GM12878 (cell line): Measurements from ENCODE around the gene MYO3B. TPM values are rescaled to one million over a fixed set of nuclear protein-coding genes. Genes with fewer than 3 reads are reported as not detected.

Experiments used
- ATAC-seq: fragments of 200-7000 bp; cut with Tn5 transposase; 3 replicates; pipeline ENCODE4 v1.9.1; 2020; ENCODE audit warnings: mild to moderate bottlenecking, moderate library complexity
- BruUV-seq: library from RNA; stranded (reverse); fragments of 400-500 nt; replicated peaks from 2 replicates; lab custom pipeline; 2021; lab: Mats Ljungman, UMichigan
- CTCF ChIA-PET: fragments of 300-600 bp; sonication (Branson Sonifier 250); formaldehyde crosslinking; extraction: SDS; loops from one replicate; lab custom pipeline; 2021; ENCODE audit warnings: inconsistent platforms; lab: Yijun Ruan, JAX
- POLR2A ChIA-PET: fragments of 350-600 bp; formaldehyde crosslinking; extraction: SDS; loops from one replicate; lab custom pipeline; 2021; ENCODE audit warnings: inconsistent platforms; lab: Charles Lee
- RAD21 ChIA-PET: fragments of 300-600 bp; sonication (Branson Sonifier 250); formaldehyde crosslinking; loops from one replicate; lab custom pipeline; 2023; ENCODE audit warnings: antibody characterized with exemption; ENCODE audit not compliant: unreplicated experiment; lab: Charles Lee
- SMC1A ChIA-PET: fragments of 300-600 bp; sonication (Branson Sonifier 250); formaldehyde crosslinking; loops from one replicate; lab custom pipeline; 2023; ENCODE audit not compliant: unreplicated experiment, uncharacterized antibody; lab: Charles Lee
- DNase-seq: peaks from one replicate; pipeline ENCODE4 v3.0.0-alpha.2; 2011; ENCODE audit warnings: low read depth, low spot score
- FAIRE-seq: peaks from 3 replicates; lab custom pipeline; 2011; peaks lifted over from hg19 to GRCh38; lab: Jason Lieb, UNC
- H2AFZ ChIP-seq: 2 replicates; pipeline ENCODE4 v1.6.0; 2011; ENCODE audit warnings: low read depth, low read length, control low read depth; ENCODE audit not compliant: control insufficient read depth
- H3K27ac ChIP-seq: 2 replicates; pipeline ENCODE4 v1.5.1; 2011; ENCODE audit warnings: control low read depth; ENCODE audit not compliant: control insufficient read depth, insufficient read depth
- H3K27me3 ChIP-seq, 2 experiments: replicated peaks in 1 of 2; 2 replicates each; pipeline versions ENCODE4 v1.6.0 to v1.6.1; 2011; ENCODE audit warnings: low read length in 1 of 2; ENCODE audit not compliant: control insufficient read depth in 2 of 2, insufficient read depth in 2 of 2
- H3K36me3 ChIP-seq, 2 experiments: 2 replicates each; pipeline ENCODE4 v1.5.1; 2011; ENCODE audit warnings: low read length in 1 of 2; ENCODE audit not compliant: control insufficient read depth in 2 of 2, insufficient read depth in 2 of 2
- H3K4me1 ChIP-seq: 2 replicates; pipeline ENCODE4 v1.6.1; 2011; ENCODE audit warnings: mild to moderate bottlenecking, low read length, moderate library complexity, mixed read lengths; ENCODE audit not compliant: control insufficient read depth, insufficient read depth
- H3K4me2 ChIP-seq: 2 replicates; pipeline ENCODE4 v1.6.0; 2011; ENCODE audit warnings: control low read depth; ENCODE audit not compliant: control insufficient read depth, insufficient read depth
- H3K4me3 ChIP-seq: fragments of 200-600 bp; sonication (generic); 2 replicates; pipeline ENCODE4 v1.5.1; 2016
- H3K79me2 ChIP-seq: 2 replicates; pipeline ENCODE4 v1.6.0; 2011; ENCODE audit warnings: low read length; ENCODE audit not compliant: control insufficient read depth, insufficient read depth
- H3K9ac ChIP-seq: 2 replicates; pipeline ENCODE4 v1.8.0; 2011; ENCODE audit warnings: low read length, control low read depth, mixed read lengths; ENCODE audit not compliant: control insufficient read depth, insufficient read depth
- H3K9me3 ChIP-seq: replicated peaks from 3 replicates; pipeline ENCODE4 v1.5.1; 2011; ENCODE audit warnings: mild to moderate bottlenecking, low read length; ENCODE audit not compliant: control insufficient read depth, insufficient read depth
- H4K20me1 ChIP-seq: 2 replicates; pipeline ENCODE4 v1.6.0; 2011; ENCODE audit not compliant: control insufficient read depth, insufficient read depth
- ASH2L ChIP-seq: fragments of 300-600, 200-600 bp; sonication (generic); IDR thresholded peaks from 2 replicates; pipeline ENCODE4 v1.6.1; 2017; ENCODE audit warnings: low read depth, mild to moderate bottlenecking, borderline replicate concordance
- BCL11A ChIP-seq: IDR thresholded peaks from 2 replicates; pipeline ENCODE4 v1.6.1; 2011; ENCODE audit warnings: low read depth, low read length
- CHD1 ChIP-seq: IDR thresholded peaks from 2 replicates; pipeline ENCODE4 v1.6.1; 2012; ENCODE audit warnings: low read depth, low read length, improper control_type of control experiment
- DPF2 ChIP-seq: fragments of 450-650 bp; IDR thresholded peaks from 2 replicates; pipeline ENCODE4 v1.6.1; 2017; ENCODE audit warnings: mild to moderate bottlenecking
- IRF4 ChIP-seq: IDR thresholded peaks from 2 replicates; pipeline ENCODE4 v1.6.1; 2011; ENCODE audit warnings: low read depth, low read length
- MEF2A ChIP-seq: IDR thresholded peaks from 2 replicates; pipeline ENCODE4 v1.6.1; 2011; ENCODE audit warnings: low read depth, mild to moderate bottlenecking, low read length, moderate library complexity; ENCODE audit not compliant: insufficient read depth
- NBN ChIP-seq: fragments of 450-650 bp; IDR thresholded peaks from 2 replicates; pipeline ENCODE4 v1.6.1; 2016
- NFIC ChIP-seq: IDR thresholded peaks from 2 replicates; pipeline ENCODE4 v1.6.1; 2012; ENCODE audit warnings: low read depth, mild to moderate bottlenecking, inconsistent platforms, low read length, moderate library complexity
- NFYA ChIP-seq: IDR thresholded peaks from 2 replicates; pipeline ENCODE4 v1.6.1; 2011; ENCODE audit warnings: low read depth, mild to moderate bottlenecking, low read length, improper control_type of control experiment, borderline replicate concordance
- NR2F1 ChIP-seq: fragments of 450-650 bp; conservative IDR thresholded peaks from 2 replicates; pipeline ENCODE4 v1.6.1; 2017; ENCODE audit warnings: mild to moderate bottlenecking
- NRF1 ChIP-seq: conservative IDR thresholded peaks from 2 replicates; pipeline ENCODE4 v1.6.1; 2011; ENCODE audit warnings: mild to moderate bottlenecking, low read depth, low read length, improper control_type of control experiment
- PAX5 ChIP-seq: IDR thresholded peaks from 2 replicates; pipeline ENCODE4 v1.6.1; 2011; ENCODE audit warnings: low read depth, low read length, borderline replicate concordance
- POLR2AphosphoS5 ChIP-seq: IDR thresholded peaks from 2 replicates; pipeline ENCODE4 v1.6.1; 2011; ENCODE audit warnings: mild to moderate bottlenecking, low read length, inconsistent platforms
- POU2F2 ChIP-seq: IDR thresholded peaks from 3 replicates; pipeline ENCODE4 v1.6.1; 2011; ENCODE audit warnings: low read depth, mild to moderate bottlenecking, low read length, borderline replicate concordance
- SP1 ChIP-seq: IDR thresholded peaks from one replicate; pipeline ENCODE4 v1.6.1; 2011; ENCODE audit warnings: low read depth, low read length
- USF2 ChIP-seq: IDR thresholded peaks from 2 replicates; pipeline ENCODE4 v1.6.1; 2011; ENCODE audit warnings: low read depth, low read length, improper control_type of control experiment, borderline replicate concordance
- ZNF274 ChIP-seq: IDR thresholded peaks from one replicate; pipeline ENCODE4 v1.8.0; 2011; ENCODE audit not compliant: insufficient read length, insufficient read depth
- WGBS: methylation state at CpG from one replicate; pipeline ENCODE4 v1.1.6; 2016; ENCODE audit warnings: low lambda C conversion rate; ENCODE audit not compliant: insufficient replicate concordance, insufficient coverage; ENCODE audit errors: missing lambda C conversion rate; 5-methylcytosine and 5-hydroxymethylcytosine counted together
- in situ Hi-C: fragments of 300-500 bp; cut with MboI; formaldehyde crosslinking; loops from 9 replicates; pipeline ENCODE4 v1.14.3; 2018; ENCODE audit warnings: mixed read lengths
- intact Hi-C: fragments of 100-400 bp; cut with micrococcal nuclease; formaldehyde crosslinking; loops from one replicate; pipeline ENCODE4 v1.14.2; 2022; ENCODE audit not compliant: unreplicated experiment
- polyA plus RNA-seq, 11 experiments: library from polyadenylated mRNA; depleted of rRNA in 4 of 11; unstranded in 6 of 11; stranded (reverse) in 5 of 11; fragments of >200 nt; fragmentation: Nextera tagmentation in 4 of 11; fragmentation: Illumina TruSeq in 1 of 11; extraction: Ambion mirVana in 4 of 11; extraction: Trizol in 1 of 11; gene quantifications; 1 replicate in 1 of 11; 2 replicates in 10 of 11; pipeline versions ENCODE4 v1.2.1 to v1.2.3, GENCODE V29; 2011 to 2016; ENCODE audit warnings: inconsistent platforms in 2 of 11, missing spikeins in 2 of 11, low read depth in 1 of 11
- total RNA-seq, 4 experiments: library from RNA; depleted of rRNA in 3 of 4; stranded (reverse); fragments of >200 nt in 3 of 4; fragmentation: Illumina TruSeq in 1 of 4; extraction: Trizol in 1 of 4; gene quantifications; 2 replicates each; pipeline versions ENCODE4 v1.2.1 to v1.2.3, GENCODE V29; 2013 to 2021

The MYO3B gene
- total and polyA plus RNA-seq, 10 of the 15 experiments (the other 5 are each of a cell fraction or from before 2014, with no cell fraction given), result 1.1 to 7.1 (median 2.1) TPM

- in situ Hi-C loops, result no loop called here
- Histone ChIP-seq H2AFZ (no peak overlapping the region), H3K27ac (no peak overlapping the region), H3K79me2 (no peaks in the 10 kb centered on the region), H4K20me1 (no peaks in the 10 kb centered on the region), H3K4me3 (no peak overlapping the region), H3K27me3 (no peaks in the 10 kb centered on the region), H3K9ac (no peak overlapping the region), H3K4me1 (peaks cover 12% of the 10 kb centered on the region), H3K9me3 (no peaks in the 10 kb centered on the region), H3K4me2 (no peak overlapping the region), H3K36me3 (no peaks in the 10 kb centered on the region)
- no peak for ATAC-seq
- POLR2A ChIA-PET, result interaction anchor here (2.4 to 3.4 kb wide), 2 partner anchors 8 to 13 kb away, joined by 6 to 11 read pairs; no protein-coding TSS in a partner anchor
- SMC1A ChIA-PET, result interaction anchor here (0.8 to 11.5 kb wide), 6 partner anchors 14 to 168 kb away, joined by 3 to 203 read pairs (median 4); no protein-coding TSS in a partner anchor
- WGBS, result 55% methylated on average over 2 of the region's 2 CpGs
- FAIRE-seq, result no peak
- no peak for DNase-seq
- no TSS peak for BruUV-seq
- RAD21 ChIA-PET, result interaction anchor here (1.2 to 1.4 kb wide), 2 partner anchors 18 to 103 kb away, joined by 3 to 4 read pairs; no protein-coding TSS in a partner anchor
- intact Hi-C loops, result no loop called here
- CTCF ChIA-PET, result interaction anchor here (0.8 to 1.6 kb wide), 3 partner anchors 9 to 12 kb away, joined by 4 to 5 read pairs (median 4); no protein-coding TSS in a partner anchor
- no peak for TF ChIP-seq USF2
- no peak for TF ChIP-seq BCL11A
- no peak for TF ChIP-seq PAX5
- TF ChIP-seq NFYA, result no peak
- no peak for TF ChIP-seq MEF2A
- no peak for TF ChIP-seq IRF4
- TF ChIP-seq NBN, result no peak
- no peak for TF ChIP-seq POLR2AphosphoS5
- no peak for TF ChIP-seq POU2F2
- no peak for TF ChIP-seq ZNF274
- TF ChIP-seq DPF2, result no peak
- TF ChIP-seq NFIC, result no peak
- no peak for TF ChIP-seq NRF1
- TF ChIP-seq ASH2L, result no peak
- no peak for TF ChIP-seq NR2F1
- TF ChIP-seq SP1, result no peak
- TF ChIP-seq CHD1, result no peak
Observed at GRCh38 chr2:170512266-170512665, 334.3 kb downstream of the MYO3B start.
